ENCODE results near the gene SMURF1. TPM values are rescaled to one million over a fixed set of nuclear protein-coding genes. Genes with fewer than 3 reads are reported as not detected.

Gene SMURF1
- total RNA-seq, 4 donors from 2014 or later, result 19.1 to 27.4 (median 23.9) TPM

- intact Hi-C loops (cut with DNase I), result no loop called here
- Histone ChIP-seq H3K9me3 (no peaks in the 10 kb centered on the region), H3K27ac (replicated peaks in 1 of 4) (no peak overlapping the region), H3K36me3 (no peaks in the 10 kb centered on the region), H3K4me1 (peaks cover 41 to 85% (median 80%) of the 10 kb centered on the region in 4 donors), H3K4me3 (no peak overlapping the region), H3K27me3 (no peaks in the 10 kb centered on the region)
- 66% methylated on average over 8 of the region's 8 CpGs for WGBS
- no peak for TF ChIP-seq EP300 (IDR thresholded peaks at IDR 0.05)
- TF ChIP-seq POLR2A (IDR thresholded peaks at IDR 0.05; ENCODE audit: low read depth), result no peak
- no peak for TF ChIP-seq CTCF (IDR thresholded peaks at IDR 0.05)
- DNase-seq (ENCODE audit: extremely low spot score), result no peak
Measured at GRCh38 chr7:99132595-99133321, 11.2 kb downstream of the SMURF1 start.

GRCh38 chr7:99131290-99131689 is 12.6 kb downstream of the SMURF1 start:
- Histone ChIP-seq H3K9me3 (no peaks in the 10 kb centered on the region), H3K27me3 (no peaks in the 10 kb centered on the region), H3K36me3 (no peaks in the 10 kb centered on the region), H3K4me3 (no peak overlapping the region), H3K27ac (replicated peaks in 1 of 4) (no peak overlapping the region), H3K4me1 (peaks cover 32 to 83% (median 80%) of the 10 kb centered on the region in 4 donors)
- no peak for DNase-seq (ENCODE audit: extremely low spot score)
- intact Hi-C loops (cut with DNase I), result no loop called here
- no peak for TF ChIP-seq EP300 (IDR thresholded peaks at IDR 0.05)
- TF ChIP-seq POLR2AphosphoS5 (IDR thresholded peaks at IDR 0.05), result no peak
- 100% methylated on average over 2 of the region's 2 CpGs for WGBS

GRCh38 chr7:99129536-99129935 is 14.4 kb downstream of the SMURF1 start:
- peak overlapping the region in 1 of 4 donors; percentile 3 for H3K27ac ChIP-seq (replicated peaks in 1 of 4)
- DNase-seq (ENCODE audit: extremely low spot score), result no peak
- no peaks in the 10 kb centered on the region for H3K27me3 ChIP-seq
- 95% methylated on average over 6 of the region's 6 CpGs for WGBS
- intact Hi-C loops (cut with DNase I), result no loop called here
- H3K4me3 ChIP-seq, result no peak overlapping the region
- no peaks in the 10 kb centered on the region for H3K36me3 ChIP-seq
- H3K9me3 ChIP-seq, result no peaks in the 10 kb centered on the region
- TF ChIP-seq POLR2A (IDR thresholded peaks at IDR 0.05; ENCODE audit: low read depth) (no peak), EP300 (IDR thresholded peaks at IDR 0.05) (no peak), POLR2AphosphoS5 (IDR thresholded peaks at IDR 0.05) (no peak), CTCF (IDR thresholded peaks at IDR 0.05) (no peak)
- peaks cover 30 to 90% (median 83%) of the 10 kb centered on the region in 4 donors for H3K4me1 ChIP-seq

- intact Hi-C loops (cut with DNase I), result no loop called here
- Histone ChIP-seq H3K36me3 (no peaks in the 10 kb centered on the region), H3K4me1 (peaks cover 30 to 90% (median 84%) of the 10 kb centered on the region in 4 donors), H3K9me3 (no peaks in the 10 kb centered on the region), H3K27ac (replicated peaks in 1 of 4) (peak overlapping the region in 1 of 4 donors; percentile 3), H3K4me3 (no peak overlapping the region), H3K27me3 (no peaks in the 10 kb centered on the region)
- 88% methylated on average over 3 of the region's 3 CpGs for WGBS
- DNase-seq (ENCODE audit: extremely low spot score), result no peak
- no peak for TF ChIP-seq POLR2AphosphoS5 (IDR thresholded peaks at IDR 0.05)
- no peak for TF ChIP-seq EP300 (IDR thresholded peaks at IDR 0.05)
- TF ChIP-seq POLR2A (IDR thresholded peaks at IDR 0.05; ENCODE audit: low read depth), result no peak
- no peak for TF ChIP-seq CTCF (IDR thresholded peaks at IDR 0.05)
Measured at GRCh38 chr7:99129001-99129400, 14.9 kb downstream of the SMURF1 start.

- Histone ChIP-seq H3K9me3 (no peaks in the 10 kb centered on the region), H3K27ac (replicated peaks in 1 of 4) (peak overlapping the region; percentile 12 to 60 (median 46)), H3K27me3 (no peaks in the 10 kb centered on the region), H3K4me1 (peaks cover 28 to 91% (median 84%) of the 10 kb centered on the region in 4 donors), H3K4me3 (no peak overlapping the region), H3K36me3 (no peaks in the 10 kb centered on the region)
- intact Hi-C loops (cut with DNase I), result no loop called here
- no peak for TF ChIP-seq POLR2A (IDR thresholded peaks at IDR 0.05; ENCODE audit: low read depth)
- TF ChIP-seq POLR2AphosphoS5 (IDR thresholded peaks at IDR 0.05), result no peak
- TF ChIP-seq CTCF (IDR thresholded peaks at IDR 0.05), result no peak
- TF ChIP-seq EP300 (IDR thresholded peaks at IDR 0.05), result no peak
- no peak for DNase-seq (ENCODE audit: extremely low spot score)
- 70% methylated on average over 11 of the region's 11 CpGs for WGBS
Measured at GRCh38 chr7:99128076-99128950, 15.6 kb downstream of the SMURF1 start.

Data from esophagus muscularis mucosa (tissue), 4 donors.